IMR-90 (cell line): ENCODE results near the gene ASCL1. TPM values are rescaled to one million over a fixed set of nuclear protein-coding genes. Genes with fewer than 3 reads are reported as not detected.

Experiments used
- ATAC-seq: fragments of 200-7000 bp; cut with Tn5 transposase; 2 replicates; pipeline ENCODE4 v1.9.1; 2020; ENCODE audit warnings: low read depth, mild to moderate bottlenecking, moderate library complexity
- BruUV-seq: library from RNA; stranded (reverse); fragments of 400-500 nt; replicated peaks from 2 replicates; lab custom pipeline; 2021; lab: Mats Ljungman, UMichigan
- CTCF ChIA-PET: fragments of 300-600 bp; formaldehyde crosslinking; extraction: SDS; loops from one replicate; lab custom pipeline; 2021; ENCODE audit warnings: antibody characterized with exemption; lab: Yijun Ruan, JAX
- POLR2A ChIA-PET: fragments of 300-600 bp; sonication (Branson Sonifier 250); formaldehyde crosslinking; loops from one replicate; lab custom pipeline; 2022; ENCODE audit warnings: antibody characterized with exemption; ENCODE audit not compliant: unreplicated experiment; lab: Charles Lee
- DNase-seq: peaks from one replicate; pipeline ENCODE4 v3.0.0; 2013
- H2AFZ ChIP-seq: replicated peaks from 2 replicates; pipeline ENCODE3; 2013; ENCODE audit warnings: low read length, mild to moderate bottlenecking; ENCODE audit not compliant: poor library complexity
- H2AK5ac ChIP-seq: 2 replicates; pipeline ENCODE4 v1.6.1; 2013; ENCODE audit warnings: low read depth, low read length, inconsistent platforms
- H2AK9ac ChIP-seq: replicated peaks from 2 replicates; pipeline ENCODE3; 2013; ENCODE audit warnings: mild to moderate bottlenecking, low read depth, low read length, moderate library complexity; ENCODE audit not compliant: poor library complexity
- H2BK120ac ChIP-seq: 2 replicates; pipeline ENCODE4 v1.6.1; 2013; ENCODE audit warnings: low read depth, low read length, inconsistent platforms
- H2BK15ac ChIP-seq: 3 replicates; pipeline ENCODE4 v1.6.1; 2013; ENCODE audit warnings: low read depth, low read length, inconsistent platforms
- H2BK20ac ChIP-seq: 2 replicates; pipeline ENCODE4 v1.6.1; 2013; ENCODE audit warnings: low read depth, mild to moderate bottlenecking, inconsistent platforms, low read length, moderate library complexity
- H2BK5ac ChIP-seq: 2 replicates; pipeline ENCODE4 v1.6.1; 2013; ENCODE audit warnings: mild to moderate bottlenecking, low read depth, low read length, inconsistent platforms; ENCODE audit not compliant: poor library complexity, severe bottlenecking
- H3K14ac ChIP-seq: replicated peaks from 2 replicates; pipeline ENCODE4 v1.6.1; 2013; ENCODE audit warnings: low read depth, low read length, inconsistent platforms
- H3K18ac ChIP-seq: 2 replicates; pipeline ENCODE4 v1.6.1; 2013; ENCODE audit warnings: low read depth, low read length, control low read depth
- H3K23ac ChIP-seq: 2 replicates; pipeline ENCODE4 v1.6.1; 2013; ENCODE audit warnings: low read depth, low read length, inconsistent platforms
- H3K27ac ChIP-seq: 2 replicates; pipeline ENCODE4 v1.5.1; 2013; ENCODE audit warnings: mild to moderate bottlenecking, control low read depth, low read length; ENCODE audit not compliant: insufficient read depth
- H3K27me3 ChIP-seq: 2 replicates; pipeline ENCODE4 v1.6.1; 2013; ENCODE audit warnings: low read length; ENCODE audit not compliant: control insufficient read depth, insufficient read depth
- H3K36me3 ChIP-seq: 2 replicates; pipeline ENCODE4 v1.6.1; 2013; ENCODE audit warnings: low read length, mixed read lengths; ENCODE audit not compliant: control insufficient read depth, insufficient read depth
- H3K4ac ChIP-seq: 2 replicates; pipeline ENCODE4 v1.6.1; 2013; ENCODE audit warnings: low read depth, low read length, inconsistent platforms
- H3K4me1 ChIP-seq: 2 replicates; pipeline ENCODE4 v1.6.1; 2013; ENCODE audit warnings: low read length, mixed read lengths; ENCODE audit not compliant: control insufficient read depth, insufficient read depth
- H3K4me2 ChIP-seq: 2 replicates; pipeline ENCODE4 v1.6.1; 2013; ENCODE audit warnings: low read depth, mild to moderate bottlenecking, control low read depth, low read length, moderate library complexity
- H3K4me3 ChIP-seq: 2 replicates; pipeline ENCODE4 v1.5.1; 2013; ENCODE audit warnings: low read depth, mild to moderate bottlenecking, control low read depth, low read length, moderate library complexity; ENCODE audit not compliant: insufficient read depth
- H3K56ac ChIP-seq: 2 replicates; pipeline ENCODE4 v1.6.1; 2013; ENCODE audit warnings: low read length, inconsistent platforms; ENCODE audit not compliant: insufficient read depth; ENCODE audit errors: extremely low read depth
- H3K79me1 ChIP-seq, 2 experiments: 2 replicates each; pipeline ENCODE4 v1.6.1; 2013; ENCODE audit warnings: low read length in 2 of 2, inconsistent platforms in 1 of 2, low read depth in 1 of 2
- H3K9ac ChIP-seq: 2 replicates; pipeline ENCODE4 v1.6.1; 2013; ENCODE audit warnings: low read depth, low read length, control low read depth
- H3K9me1 ChIP-seq: 2 replicates; pipeline ENCODE4 v1.6.1; 2013; ENCODE audit warnings: low read length, inconsistent platforms; ENCODE audit not compliant: insufficient read depth
- H3K9me3 ChIP-seq: 2 replicates; pipeline ENCODE4 v1.6.1; 2013; ENCODE audit warnings: low read length; ENCODE audit not compliant: control insufficient read depth, insufficient read depth
- H4K20me1 ChIP-seq: 2 replicates; pipeline ENCODE4 v1.6.1; 2013; ENCODE audit warnings: low read length, inconsistent platforms; ENCODE audit not compliant: insufficient read depth
- H4K5ac ChIP-seq: 2 replicates; pipeline ENCODE4 v1.6.1; 2013; ENCODE audit warnings: mild to moderate bottlenecking, low read depth, low read length, control low read depth
- H4K8ac ChIP-seq, 2 experiments: 2 replicates each; pipeline ENCODE4 v1.6.1; 2013; ENCODE audit warnings: low read depth in 2 of 2, low read length in 2 of 2, control low read depth in 1 of 2, inconsistent platforms in 1 of 2
- H4K91ac ChIP-seq: 2 replicates; pipeline ENCODE4 v1.6.1; 2013; ENCODE audit warnings: low read depth, low read length, inconsistent platforms; ENCODE audit not compliant: insufficient read depth
- BHLHE40 ChIP-seq: fragments of 150-350 bp; IDR thresholded peaks from 2 replicates; pipeline ENCODE4 v1.6.1; 2016; ENCODE audit warnings: mild to moderate bottlenecking, low read depth, low read length
- CHD1 ChIP-seq: IDR thresholded peaks from 2 replicates; pipeline ENCODE4 v1.6.1; 2012; ENCODE audit warnings: low read depth, low read length, improper control_type of control experiment
- CTCF ChIP-seq: conservative IDR thresholded peaks from 2 replicates; pipeline ENCODE4 v1.5.1; 2012; ENCODE audit warnings: mild to moderate bottlenecking, low read depth, low read length, improper control_type of control experiment
- ELK1 ChIP-seq: fragments of 150-350 bp; IDR thresholded peaks from 2 replicates; pipeline ENCODE4 v1.6.1; 2016; ENCODE audit warnings: low read depth, mild to moderate bottlenecking, low read length, moderate library complexity, borderline replicate concordance
- FOS ChIP-seq: fragments of 150-350 bp; IDR thresholded peaks from 2 replicates; pipeline ENCODE4 v1.6.1; 2016; ENCODE audit warnings: low read depth, low read length
- MXI1 ChIP-seq: IDR thresholded peaks from 2 replicates; pipeline ENCODE4 v1.6.1; 2012; ENCODE audit warnings: low read depth, mild to moderate bottlenecking, low read length, moderate library complexity, borderline replicate concordance
- NFE2L2 ChIP-seq: fragments of 150-350 bp; IDR thresholded peaks from 2 replicates; pipeline ENCODE4 v1.6.1; 2016; ENCODE audit warnings: low read depth, mild to moderate bottlenecking, low read length
- RAD21 ChIP-seq: IDR thresholded peaks from 2 replicates; pipeline ENCODE4 v1.6.1; 2012; ENCODE audit warnings: low read length, improper control_type of control experiment
- RFX5 ChIP-seq: IDR thresholded peaks from 2 replicates; pipeline ENCODE4 v1.8.0; 2012; ENCODE audit warnings: low read depth, mild to moderate bottlenecking, low read length, moderate library complexity
- WGBS, 2 experiments: methylation state at CpG; one replicate each; pipeline versions ENCODE4 v1.1.5 to v1.1.7; 2013; ENCODE audit warnings: missing lambda C conversion rate in 2 of 2; ENCODE audit not compliant: insufficient read length in 1 of 2; ENCODE audit errors: extremely low coverage in 2 of 2; 5-methylcytosine and 5-hydroxymethylcytosine counted together
- dilution Hi-C: fragments of 300-500 bp; cut with HindIII; formaldehyde crosslinking; loops from one replicate; pipeline ENCODE4 v1.14.3; 2018; ENCODE audit warnings: low sequenced_read_pairs; ENCODE audit not compliant: unreplicated experiment
- in situ Hi-C: fragments of 300-500 bp; cut with MboI; formaldehyde crosslinking; loops from 3 replicates; pipeline ENCODE4 v1.14.3; 2019; ENCODE audit warnings: low sequenced_read_pairs, inconsistent platforms, mixed read lengths
- intact Hi-C: fragments of 100-400 bp; cut with micrococcal nuclease; formaldehyde crosslinking; loops from 2 replicates; pipeline ENCODE4 v1.10.0; 2022
- polyA plus RNA-seq, 3 experiments: library from polyadenylated mRNA; depleted of rRNA; stranded (reverse); fragments of >200 nt; gene quantifications; 2 replicates each; pipeline ENCODE4 v1.2.3, GENCODE V29; 2012; ENCODE audit warnings: low replicate concordance in 1 of 3
- total RNA-seq: library from RNA; depleted of rRNA; stranded (reverse); fragments of >200 nt; gene quantifications from 2 replicates; pipeline ENCODE4 v1.2.3, GENCODE V29; 2012

ASCL1 gene
- total and polyA plus RNA-seq, 2 of the 4 experiments (the other 2 are of a cell fraction), result not detected

- H3K4me2 ChIP-seq, result no peak overlapping the region
- no peak overlapping the region for H3K4me3 ChIP-seq
- H3K4ac ChIP-seq, result no peak overlapping the region
- no peak overlapping the region for H3K56ac ChIP-seq
- H3K14ac ChIP-seq, result no peak overlapping the region
- no peak overlapping the region for H4K5ac ChIP-seq
- no peaks in the 10 kb centered on the region for H3K9me1 ChIP-seq
- no peak overlapping the region for H3K23ac ChIP-seq
- no peak overlapping the region for H2BK15ac ChIP-seq
- H3K27me3 ChIP-seq, result no peaks in the 10 kb centered on the region
- peaks cover 4% of the 10 kb centered on the region; the same call in 1 of the 2 replicates for H3K9me3 ChIP-seq
- no peak overlapping the region for H2AK9ac ChIP-seq
- CTCF ChIA-PET, result no interaction called here
- H4K91ac ChIP-seq, result no peak overlapping the region
- TF ChIP-seq RAD21, result no peak
- TF ChIP-seq CHD1, result no peak
- no peak for TF ChIP-seq BHLHE40
- no peak for TF ChIP-seq NFE2L2
- no peak for TF ChIP-seq FOS
- TF ChIP-seq ELK1, result no peak
- no peak for TF ChIP-seq MXI1
- TF ChIP-seq RFX5, result no peak
- TF ChIP-seq CTCF, result no peak
- no peak overlapping the region for H3K18ac ChIP-seq
- H3K79me1 ChIP-seq, result no peaks in the 10 kb centered on the region
- WGBS, 2 experiments, result no CpG with 5 or more reads among the region's 1 CpG
- no peak overlapping the region for H2BK5ac ChIP-seq
- H4K20me1 ChIP-seq, result no peaks in the 10 kb centered on the region
- no peak overlapping the region for H2AK5ac ChIP-seq
- H3K4me1 ChIP-seq, result no peaks in the 10 kb centered on the region
- dilution Hi-C loops (no loop called here), in situ Hi-C loops (no loop called here), intact Hi-C loops (no loop called here)
- POLR2A ChIA-PET, result no interaction called here
- H3K27ac ChIP-seq, result no peak overlapping the region
- H2BK120ac ChIP-seq, result no peak overlapping the region
- no peak for ATAC-seq
- no peaks in the 10 kb centered on the region for H3K36me3 ChIP-seq
- DNase-seq, result no peak
- no peak overlapping the region for H2AFZ ChIP-seq
- no peak overlapping the region for H2BK20ac ChIP-seq
- BruUV-seq, result no TSS peak
- no peak overlapping the region for H3K9ac ChIP-seq
- no peak overlapping the region for H4K8ac ChIP-seq
Measured at GRCh38 chr12:102933168-102933567, 24.3 kb upstream of the ASCL1 start.
